Body of pancreas (tissue), 4 donors: ENCODE data around the gene C4orf50.

Experiments used
- POLR2A ChIP-seq, 3 donors: fragments of 450-650 bp; IDR thresholded peaks; one replicate each; pipeline ENCODE4 v1.6.1; 2016; ENCODE audit warnings: antibody characterized with exemption in 3 of 3, mild to moderate bottlenecking in 2 of 3
- TF ChIP-seq, protein P1 (sequence below), 7 experiments: fragments of 450-650 bp in 4 of 7; fragments of 200-600 bp in 3 of 7; sonication (generic) in 3 of 7; IDR thresholded peaks; one replicate each; pipeline ENCODE4 v1.5.1; 2016 to 2019; ENCODE audit warnings: antibody characterized with exemption in 7 of 7

GRCh38 chr4:6041800-6042199, 23.6 kb upstream of the C4orf50 start:
- TF ChIP-seq, protein P1, sequence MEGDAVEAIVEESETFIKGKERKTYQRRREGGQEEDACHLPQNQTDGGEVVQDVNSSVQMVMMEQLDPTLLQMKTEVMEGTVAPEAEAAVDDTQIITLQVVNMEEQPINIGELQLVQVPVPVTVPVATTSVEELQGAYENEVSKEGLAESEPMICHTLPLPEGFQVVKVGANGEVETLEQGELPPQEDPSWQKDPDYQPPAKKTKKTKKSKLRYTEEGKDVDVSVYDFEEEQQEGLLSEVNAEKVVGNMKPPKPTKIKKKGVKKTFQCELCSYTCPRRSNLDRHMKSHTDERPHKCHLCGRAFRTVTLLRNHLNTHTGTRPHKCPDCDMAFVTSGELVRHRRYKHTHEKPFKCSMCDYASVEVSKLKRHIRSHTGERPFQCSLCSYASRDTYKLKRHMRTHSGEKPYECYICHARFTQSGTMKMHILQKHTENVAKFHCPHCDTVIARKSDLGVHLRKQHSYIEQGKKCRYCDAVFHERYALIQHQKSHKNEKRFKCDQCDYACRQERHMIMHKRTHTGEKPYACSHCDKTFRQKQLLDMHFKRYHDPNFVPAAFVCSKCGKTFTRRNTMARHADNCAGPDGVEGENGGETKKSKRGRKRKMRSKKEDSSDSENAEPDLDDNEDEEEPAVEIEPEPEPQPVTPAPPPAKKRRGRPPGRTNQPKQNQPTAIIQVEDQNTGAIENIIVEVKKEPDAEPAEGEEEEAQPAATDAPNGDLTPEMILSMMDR (IDR thresholded peaks at IDR 0.05) = no peak
- TF ChIP-seq POLR2A (IDR thresholded peaks at IDR 0.05) = no peak
